IMR-90 (cell line): ENCODE data around the gene NOA1.

Experiments
- BHLHE40 ChIP-seq: fragments of 150-350 bp; IDR thresholded peaks from 2 replicates; pipeline ENCODE4 v1.6.1; 2016; ENCODE audit warnings: mild to moderate bottlenecking, low read depth, low read length
- CEBPB ChIP-seq: IDR thresholded peaks from 2 replicates; pipeline ENCODE4 v1.6.1; 2012; ENCODE audit warnings: low read depth, low read length, improper control_type of control experiment
- CTCF ChIP-seq: conservative IDR thresholded peaks from 2 replicates; pipeline ENCODE4 v1.5.1; 2012; ENCODE audit warnings: mild to moderate bottlenecking, low read depth, low read length, improper control_type of control experiment
- POLR2A ChIP-seq: IDR thresholded peaks from 2 replicates; pipeline ENCODE4 v1.6.1; 2012; ENCODE audit warnings: mild to moderate bottlenecking, low read depth, low read length
- RAD21 ChIP-seq: IDR thresholded peaks from 2 replicates; pipeline ENCODE4 v1.6.1; 2012; ENCODE audit warnings: low read length, improper control_type of control experiment
- SMC3 ChIP-seq: fragments of 150-350 bp; IDR thresholded peaks from 2 replicates; pipeline ENCODE4 v1.6.1; 2016; ENCODE audit warnings: low read depth, mild to moderate bottlenecking, antibody characterized with exemption, low read length, moderate library complexity
- USF2 ChIP-seq: fragments of 150-350 bp; IDR thresholded peaks from 2 replicates; pipeline ENCODE4 v1.6.1; 2017; ENCODE audit warnings: mild to moderate bottlenecking, antibody characterized with exemption, low read length, low read depth

GRCh38 chr4:56986952-56987351 lies 9.5 kb upstream of the NOA1 start:
- TF ChIP-seq BHLHE40 = no peak
- TF ChIP-seq CTCF = no peak
- no peak for TF ChIP-seq POLR2A
- TF ChIP-seq CEBPB = no peak
- no peak for TF ChIP-seq RAD21
- TF ChIP-seq USF2 = no peak
- TF ChIP-seq SMC3 = no peak
